WERI-Rb-1 (cell line): ENCODE data around the gene CCDC102B.
"Not testable (repeated sequence)": the region's sequence is repeated elsewhere in the genome, so short reads cannot be mapped to it uniquely, and the experiment has no call there.

Experiments used
- DNase-seq: peaks from one replicate; pipeline ENCODE4 v3.0.0-alpha.2; 2020
- H3K27ac ChIP-seq: fragments of 250-450 bp; sonication (Bioruptor Pico); 2 replicates; pipeline ENCODE4 v1.5.1; 2020; ENCODE audit warnings: mild to moderate bottlenecking, moderate library complexity
- H3K27me3 ChIP-seq: fragments of 250-450 bp; sonication (Bioruptor Pico); 2 replicates; pipeline ENCODE4 v1.5.1; 2021; ENCODE audit warnings: mild to moderate bottlenecking, low read depth, moderate library complexity; ENCODE audit not compliant: insufficient read depth, severe bottlenecking
- H3K36me3 ChIP-seq: fragments of 250-450 bp; sonication (Bioruptor Pico); 2 replicates; pipeline ENCODE4 v1.5.1; 2020; ENCODE audit warnings: mild to moderate bottlenecking, moderate library complexity
- H3K4me3 ChIP-seq: 2 replicates; pipeline ENCODE4 v1.5.1; 2011; ENCODE audit warnings: low read depth, mild to moderate bottlenecking, control low read depth, low read length
- H3K9me3 ChIP-seq: fragments of 250-450 bp; sonication (Bioruptor Pico); 2 replicates; pipeline ENCODE4 v1.5.1; 2021; ENCODE audit warnings: mild to moderate bottlenecking, moderate library complexity; ENCODE audit not compliant: severe bottlenecking
- TF ChIP-seq, protein P1 (sequence below): IDR thresholded peaks from 2 replicates; pipeline ENCODE4 v1.5.1; 2011; ENCODE audit warnings: low read depth, mild to moderate bottlenecking, control low read depth, inconsistent platforms, low read length

Gene CCDC102B

GRCh38 chr18:68935686-68936085, 137.8 kb downstream of the CCDC102B start:
- TF ChIP-seq, protein P1, sequence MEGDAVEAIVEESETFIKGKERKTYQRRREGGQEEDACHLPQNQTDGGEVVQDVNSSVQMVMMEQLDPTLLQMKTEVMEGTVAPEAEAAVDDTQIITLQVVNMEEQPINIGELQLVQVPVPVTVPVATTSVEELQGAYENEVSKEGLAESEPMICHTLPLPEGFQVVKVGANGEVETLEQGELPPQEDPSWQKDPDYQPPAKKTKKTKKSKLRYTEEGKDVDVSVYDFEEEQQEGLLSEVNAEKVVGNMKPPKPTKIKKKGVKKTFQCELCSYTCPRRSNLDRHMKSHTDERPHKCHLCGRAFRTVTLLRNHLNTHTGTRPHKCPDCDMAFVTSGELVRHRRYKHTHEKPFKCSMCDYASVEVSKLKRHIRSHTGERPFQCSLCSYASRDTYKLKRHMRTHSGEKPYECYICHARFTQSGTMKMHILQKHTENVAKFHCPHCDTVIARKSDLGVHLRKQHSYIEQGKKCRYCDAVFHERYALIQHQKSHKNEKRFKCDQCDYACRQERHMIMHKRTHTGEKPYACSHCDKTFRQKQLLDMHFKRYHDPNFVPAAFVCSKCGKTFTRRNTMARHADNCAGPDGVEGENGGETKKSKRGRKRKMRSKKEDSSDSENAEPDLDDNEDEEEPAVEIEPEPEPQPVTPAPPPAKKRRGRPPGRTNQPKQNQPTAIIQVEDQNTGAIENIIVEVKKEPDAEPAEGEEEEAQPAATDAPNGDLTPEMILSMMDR: no peak
- Histone ChIP-seq H3K9me3 (no peaks in the 10 kb centered on the region), H3K36me3 (no peaks in the 10 kb centered on the region), H3K27ac (no peak overlapping the region), H3K4me3 (no peak overlapping the region), H3K27me3 (no peaks in the 10 kb centered on the region)
- DNase-seq: no peak

DNA sequence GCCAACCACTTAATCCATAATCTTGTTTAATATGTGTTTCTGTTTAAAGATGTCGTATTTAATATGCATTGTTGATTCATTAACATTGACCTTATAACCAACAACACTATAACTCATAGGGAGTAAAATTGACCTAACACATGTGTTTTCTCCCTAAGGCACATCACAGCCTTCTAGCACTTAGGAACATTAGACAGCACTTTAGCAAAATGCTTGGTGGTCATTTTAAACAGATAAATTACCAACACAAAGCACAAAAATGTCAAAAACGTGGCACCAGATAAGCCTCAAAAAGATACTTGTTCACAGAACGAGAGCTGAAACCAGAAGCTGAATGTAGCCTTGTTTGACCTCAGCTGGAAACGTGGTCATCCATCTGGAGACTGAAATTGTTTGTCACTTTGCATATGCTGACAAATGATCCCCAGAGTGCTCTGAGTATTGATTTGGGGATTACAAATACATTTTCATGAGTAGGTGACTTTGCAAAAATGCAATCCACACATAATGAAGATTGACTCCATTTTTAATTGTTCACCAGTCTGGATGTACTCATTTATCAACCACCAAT, 139.2 kb downstream of the CCDC102B start:
- Histone ChIP-seq H3K9me3 (no peaks in the 10 kb centered on the region), H3K4me3 (no peak overlapping the region), H3K27ac (no peak overlapping the region), H3K36me3 (no peaks in the 10 kb centered on the region), H3K27me3 (no peaks in the 10 kb centered on the region)
- TF ChIP-seq, protein P1: no peak
- no peak for DNase-seq

GRCh38 chr18:68940039-68940438, 142.2 kb downstream of the CCDC102B start:
- H3K27me3 ChIP-seq: no peaks in the 10 kb centered on the region
- TF ChIP-seq, protein P1: no peak
- no peaks in the 10 kb centered on the region for H3K9me3 ChIP-seq
- DNase-seq: no peak
- no peak overlapping the region for H3K4me3 ChIP-seq
- no peaks in the 10 kb centered on the region for H3K36me3 ChIP-seq
- H3K27ac ChIP-seq: no peak overlapping the region

- TF ChIP-seq, protein P1: no peak
- no peak for DNase-seq
- no peak overlapping the region for H3K4me3 ChIP-seq
- no peaks in the 10 kb centered on the region for H3K27me3 ChIP-seq
- no peaks in the 10 kb centered on the region for H3K9me3 ChIP-seq
- H3K36me3 ChIP-seq: no peaks in the 10 kb centered on the region
- H3K27ac ChIP-seq: no peak overlapping the region
These were observed 142.9 kb downstream of the CCDC102B start for GRCh38 chr18:68940754-68941153.

- no peak overlapping the region for H3K27ac ChIP-seq
- H3K36me3 ChIP-seq: no peaks in the 10 kb centered on the region
- DNase-seq: no peak
- no peaks in the 10 kb centered on the region for H3K27me3 ChIP-seq
- H3K4me3 ChIP-seq: no peak overlapping the region
- no peaks in the 10 kb centered on the region for H3K9me3 ChIP-seq
- TF ChIP-seq, protein P1: no peak
These were observed 144.3 kb downstream of the CCDC102B start for GRCh38 chr18:68942230-68942629.

DNA sequence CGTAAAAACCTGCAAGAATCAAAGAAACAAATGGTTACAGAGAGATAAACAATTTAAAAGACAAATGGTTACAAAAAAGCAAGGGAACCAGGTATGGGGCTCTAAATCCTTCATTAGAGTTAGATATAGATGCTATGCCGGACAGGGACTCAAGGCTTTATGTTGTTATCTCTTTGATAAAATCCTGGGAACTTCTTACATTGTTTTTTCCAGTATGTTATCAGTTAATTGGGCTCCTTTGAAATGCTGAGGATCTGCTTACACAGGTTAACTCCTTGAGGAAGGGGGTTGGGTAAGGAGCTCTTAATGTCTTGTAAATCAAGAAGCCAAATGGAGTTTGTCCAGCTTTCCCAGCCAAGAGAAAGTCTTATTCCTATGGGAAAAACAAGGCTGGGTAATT, 146.0 kb downstream of the CCDC102B start:
- H3K27me3 ChIP-seq, DNase-seq, H3K36me3 ChIP-seq, H3K9me3 ChIP-seq, H3K27ac ChIP-seq, H3K4me3 ChIP-seq: not testable (repeated sequence)
